HL-60/S4 treated with phorbol 12-myristate 13-acetate at 8.2 ng/mL for 4 days and 3 days (cell line): ENCODE results near the gene TMEM123.

Source experiments
- in situ Hi-C: fragments of 300-500 bp; cut with MboI; formaldehyde crosslinking; loops from 2 replicates; pipeline ENCODE4 v1.15.0; 2022; ENCODE audit warnings: low sequenced_read_pairs

Gene TMEM123

DNA sequence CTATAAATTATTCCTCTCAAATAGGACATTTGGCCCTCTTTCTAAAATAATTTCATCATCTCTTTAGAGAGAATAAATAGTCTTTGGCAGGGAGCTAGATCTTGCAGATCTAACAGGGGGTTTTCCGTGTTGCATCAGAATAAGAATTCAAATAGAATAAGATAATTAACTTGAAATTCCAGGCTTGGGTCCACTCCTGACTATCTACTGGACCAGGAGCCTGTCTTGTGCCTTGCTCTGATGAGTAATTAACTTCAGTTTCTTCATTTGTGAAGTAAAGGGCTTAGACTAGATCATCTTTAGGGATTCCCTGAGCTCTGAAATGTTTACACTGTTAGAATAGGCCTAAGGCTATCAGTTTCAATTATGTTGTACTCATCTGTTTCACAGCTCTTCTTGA lies 23.5 kb upstream of the TMEM123 start:
- in situ Hi-C loops, result loop anchor here (25.0 kb wide), 1 partner anchor 89 kb away; no protein-coding TSS in a partner anchor

GRCh38 chr11:102473543-102473942 lies 21.0 kb upstream of the TMEM123 start:
- in situ Hi-C loops, result no loop called here

DNA sequence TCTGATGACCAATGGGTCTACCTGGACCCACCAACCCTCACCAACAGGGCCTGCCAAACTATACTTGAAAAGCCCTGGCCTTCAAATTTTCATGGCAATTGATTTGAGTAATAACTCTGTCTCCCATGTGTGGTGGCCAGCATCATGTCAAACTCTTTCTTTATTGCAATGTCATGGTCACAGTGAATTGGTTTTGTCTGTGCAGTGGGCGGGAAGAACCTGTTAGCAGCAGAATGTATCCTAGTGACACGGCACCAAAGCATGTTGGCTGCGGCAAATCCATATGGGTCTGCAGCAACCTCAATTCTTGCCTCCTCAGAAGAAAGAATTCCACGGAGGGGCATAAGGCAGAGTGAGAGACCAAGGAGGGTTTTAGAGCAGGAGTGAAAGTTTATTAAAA lies 19.6 kb upstream of the TMEM123 start:
- in situ Hi-C loops, result no loop called here

- in situ Hi-C loops, result no loop called here
Measured at GRCh38 chr11:102471474-102471873, 18.9 kb upstream of the TMEM123 start.

- in situ Hi-C loops, result no loop called here
Measured at GRCh38 chr11:102470251-102470650, 17.7 kb upstream of the TMEM123 start.

DNA sequence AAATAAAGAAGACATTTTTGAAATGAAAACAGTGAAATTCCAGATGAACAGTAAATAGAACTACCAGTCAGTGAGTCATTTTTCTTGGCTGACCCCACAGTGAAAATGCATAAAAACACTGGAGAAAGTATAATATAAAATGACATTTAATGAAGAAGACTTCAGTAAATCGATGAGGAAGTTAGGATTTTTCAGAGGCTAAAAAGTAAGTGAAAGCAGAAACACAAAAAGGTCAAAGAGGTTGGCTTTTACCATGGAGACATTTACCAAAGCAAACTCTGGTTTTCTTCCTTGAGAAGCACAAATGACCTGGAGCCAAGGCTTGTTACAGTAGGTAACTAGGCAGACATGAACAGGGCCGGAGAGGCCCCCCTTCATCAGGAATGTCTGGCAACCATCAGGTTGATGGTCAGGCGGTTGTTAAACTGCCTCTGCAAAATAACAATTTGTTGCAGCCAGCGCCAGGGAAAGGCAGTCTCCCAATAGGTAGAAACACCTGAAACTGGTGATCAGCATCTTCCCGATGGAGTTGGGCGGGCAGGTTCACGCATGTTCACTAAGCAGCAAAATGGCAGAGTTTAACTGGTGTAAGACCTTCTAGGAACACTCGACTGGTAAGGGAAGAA lies 16.7 kb upstream of the TMEM123 start:
- in situ Hi-C loops, result no loop called here

- in situ Hi-C loops, result no loop called here
Measured at GRCh38 chr11:102468616-102469195, 16.1 kb upstream of the TMEM123 start.

- in situ Hi-C loops, result no loop called here
Measured at GRCh38 chr11:102467853-102468580, 15.5 kb upstream of the TMEM123 start.

DNA sequence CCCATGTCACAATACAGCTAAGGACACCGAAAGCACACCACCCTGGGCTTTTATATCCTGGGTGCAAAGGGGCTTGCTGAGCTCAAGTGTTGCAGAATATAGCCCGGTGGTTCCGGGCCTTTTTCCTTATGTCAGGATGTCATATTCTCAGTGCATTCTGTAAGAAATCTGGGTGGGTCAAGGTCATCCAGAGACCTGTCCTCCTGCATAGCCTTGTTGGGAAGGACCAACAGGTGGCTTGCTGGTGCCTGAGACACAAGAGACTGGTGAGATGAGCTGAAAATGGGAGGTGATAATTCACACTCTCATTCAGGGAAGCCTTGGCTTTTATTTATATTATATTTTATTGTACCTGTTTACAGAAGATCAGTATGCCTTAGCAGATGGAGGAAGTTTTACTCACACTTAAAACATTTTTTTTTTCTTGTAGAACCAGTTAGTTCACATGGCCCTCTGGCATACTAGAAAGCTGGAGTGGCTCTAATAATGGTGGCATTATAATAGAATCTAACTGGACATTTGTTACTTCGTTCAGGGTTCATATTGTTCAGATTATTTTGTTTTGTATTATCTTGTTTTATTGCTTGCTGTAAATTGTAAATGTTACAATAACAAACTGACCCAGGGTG lies 14.6 kb upstream of the TMEM123 start:
- in situ Hi-C loops, result no loop called here

DNA sequence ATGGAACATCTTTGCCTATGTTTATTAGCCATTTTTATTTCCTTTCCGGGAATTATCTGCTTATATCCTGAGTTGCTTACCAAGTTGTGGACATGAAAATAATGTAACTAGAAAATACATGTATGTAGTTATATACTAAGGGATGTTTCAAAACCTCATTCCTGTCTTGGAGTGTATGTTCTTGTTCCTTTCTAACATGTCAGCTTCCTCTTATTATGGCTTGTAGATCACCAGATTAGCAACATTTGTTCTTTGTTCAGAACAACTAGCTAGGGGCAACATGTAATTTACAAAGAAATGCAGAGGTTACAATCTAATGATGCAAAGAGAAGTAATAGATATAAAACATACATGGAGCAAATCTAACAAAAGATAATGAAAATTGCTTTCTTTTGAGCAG lies 13.1 kb upstream of the TMEM123 start:
- in situ Hi-C loops, result no loop called here

DNA sequence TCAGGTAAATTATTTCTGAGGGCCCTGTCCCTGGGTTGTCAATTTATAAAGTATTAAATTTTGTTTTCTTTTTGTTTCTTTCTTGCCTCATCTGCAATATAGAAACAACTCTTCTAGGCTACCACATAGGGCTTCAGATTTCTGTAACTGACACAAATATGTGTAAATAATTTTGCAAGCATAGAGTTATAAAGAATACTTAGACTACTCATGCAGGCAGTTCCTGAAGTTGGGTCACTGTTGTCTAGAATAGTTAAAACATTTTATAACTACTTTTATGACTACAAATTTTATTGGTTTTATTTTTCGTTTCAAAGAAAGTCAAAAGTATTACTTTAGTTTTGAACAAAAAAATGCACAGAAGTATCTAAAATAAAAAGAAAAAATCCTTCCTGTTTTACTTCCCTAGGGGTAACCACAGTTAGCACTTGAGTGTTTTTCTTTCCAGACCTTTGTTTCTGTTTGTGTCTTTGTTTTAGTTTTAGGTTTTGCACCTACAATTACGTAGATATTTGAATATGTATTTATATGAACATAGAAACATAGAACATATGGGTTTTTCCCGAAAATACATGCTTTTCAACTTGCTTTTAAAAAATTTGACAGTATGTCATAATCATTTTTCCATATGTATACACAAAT lies 12.4 kb upstream of the TMEM123 start:
- in situ Hi-C loops, result no loop called here

- in situ Hi-C loops, result no loop called here
Measured at GRCh38 chr11:102464037-102464436, 11.5 kb upstream of the TMEM123 start.

DNA sequence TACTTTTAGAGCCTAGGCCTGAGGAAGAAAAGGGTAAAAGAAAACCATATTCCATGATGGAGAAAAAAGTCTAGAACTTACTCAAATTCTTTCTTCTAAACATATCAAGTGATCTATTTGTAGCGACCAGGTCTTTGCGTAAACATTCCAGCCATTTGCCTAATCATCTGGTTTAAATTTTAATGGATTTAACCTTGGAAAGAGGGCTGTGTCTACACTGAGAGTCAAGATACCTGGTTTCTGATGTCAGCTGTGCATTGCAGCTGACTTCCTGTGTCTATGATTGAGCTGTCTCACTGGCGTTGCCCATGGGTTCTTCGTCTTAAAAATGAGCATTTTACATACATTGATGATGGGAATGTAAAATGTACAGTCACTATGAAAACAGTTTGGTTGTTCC lies 10.0 kb upstream of the TMEM123 start:
- in situ Hi-C loops, result no loop called here

GRCh38 chr11:102459393-102459792 lies 6.8 kb upstream of the TMEM123 start:
- in situ Hi-C loops, result no loop called here

- in situ Hi-C loops, result no loop called here
Measured at GRCh38 chr11:102458548-102458947, 6.0 kb upstream of the TMEM123 start.

DNA sequence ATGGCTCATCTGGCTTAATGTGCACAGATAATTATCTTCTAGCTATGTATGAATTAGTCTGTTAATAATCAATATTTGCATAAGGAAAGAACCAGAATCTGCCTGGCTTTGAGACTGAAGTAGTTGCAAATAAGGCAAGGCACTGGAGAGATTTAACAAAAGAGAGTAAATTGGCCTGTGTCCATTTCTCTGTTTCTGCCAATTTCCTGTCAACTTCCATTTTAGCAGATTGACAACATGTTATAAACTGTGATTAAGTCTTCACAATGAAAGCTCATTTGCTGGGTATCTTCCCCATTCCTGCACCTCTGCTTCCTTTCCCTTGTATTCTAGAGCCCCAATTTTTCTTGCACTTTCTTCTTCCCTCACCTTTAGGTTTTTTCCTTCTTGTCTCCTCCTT lies 5.3 kb upstream of the TMEM123 start:
- in situ Hi-C loops, result no loop called here

GRCh38 chr11:102457056-102457677 lies 4.6 kb upstream of the TMEM123 start:
- in situ Hi-C loops, result no loop called here

DNA sequence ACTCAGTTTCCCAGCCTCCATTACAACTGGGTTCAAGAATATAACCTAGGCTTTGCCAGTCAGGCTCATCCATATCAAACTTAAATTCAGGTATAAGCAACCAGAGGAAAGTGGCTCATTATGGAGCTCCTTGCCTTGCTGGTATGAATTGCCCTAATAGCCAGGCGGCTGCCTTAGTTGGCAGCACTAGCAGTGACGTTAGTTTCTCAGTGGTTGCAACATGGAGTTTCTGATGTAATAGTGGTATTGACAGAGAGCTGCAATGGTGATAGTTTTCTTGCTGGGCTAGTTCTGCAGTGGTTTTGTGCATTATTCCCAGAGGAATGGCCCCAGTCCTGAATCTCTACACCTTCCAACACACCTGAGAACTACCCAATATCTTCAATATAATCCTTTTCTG lies 3.8 kb upstream of the TMEM123 start:
- in situ Hi-C loops, result no loop called here

DNA sequence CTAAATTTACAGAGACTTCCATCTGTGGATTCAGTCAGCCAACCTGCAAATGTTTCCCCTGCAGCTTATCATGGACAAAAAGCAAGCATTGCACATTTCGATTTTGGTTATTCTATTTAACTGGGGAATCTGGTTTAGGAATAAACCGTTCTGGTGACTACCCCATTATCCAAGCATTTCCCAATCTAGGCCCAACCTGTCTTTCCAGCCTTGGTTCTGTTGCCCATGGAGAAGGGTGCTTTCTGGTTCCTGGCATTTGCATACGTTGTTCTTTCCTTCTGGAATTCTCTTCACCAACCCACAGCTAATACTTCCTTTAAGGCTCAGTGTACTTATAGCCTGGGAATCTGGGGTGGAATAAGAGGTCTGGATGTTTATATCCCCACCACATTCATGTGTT lies 1.4 kb upstream of the TMEM123 start:
- in situ Hi-C loops, result no loop called here

DNA sequence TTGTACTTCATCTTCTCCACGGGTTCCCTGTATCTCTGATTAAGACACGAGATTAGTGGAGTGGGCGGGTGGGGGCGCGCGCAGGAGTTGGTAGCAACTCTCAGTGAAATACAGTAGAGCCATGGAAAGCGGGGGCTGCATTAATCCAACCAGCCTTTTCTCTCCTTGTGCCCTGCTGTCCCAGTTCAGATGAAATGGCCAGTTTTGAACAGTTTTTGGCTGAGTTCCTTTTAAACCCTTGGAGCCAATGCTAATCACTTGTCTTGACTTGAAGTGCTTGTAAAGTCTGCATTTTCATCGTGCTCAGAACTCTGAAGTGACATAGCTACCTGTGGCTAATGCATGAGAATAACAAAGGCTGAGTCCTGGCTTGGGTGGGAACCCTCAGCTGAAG lies 734 bp upstream of the TMEM123 start:
- in situ Hi-C loops, result no loop called here
